ENCODE results near the gene NOCT.
"Not testable (repeated sequence)": the region's sequence is repeated elsewhere in the genome, so short reads cannot be mapped to it uniquely, and the experiment has no call there.

NOCT gene

GRCh38 chr4:139011225-139011950, 4.2 kb upstream of the NOCT start:
- no peak for DNase-seq

- DNase-seq: no peak
Measured at GRCh38 chr4:139014371-139015268, 961 bp upstream of the NOCT start.

- DNase-seq: peak; percentile 35 to 44
Measured at GRCh38 chr4:139015948-139016471, 429 bp downstream of the NOCT start.

- DNase-seq: no peak
Measured at GRCh38 chr4:139017861-139018260, 2.3 kb downstream of the NOCT start.

- DNase-seq: no peak
Measured at GRCh38 chr4:139018501-139018900, 2.9 kb downstream of the NOCT start.

- no peak for DNase-seq
Measured at GRCh38 chr4:139018971-139019758, 3.6 kb downstream of the NOCT start.

GRCh38 chr4:139020384-139020783, 4.8 kb downstream of the NOCT start:
- no peak for DNase-seq

GRCh38 chr4:139021071-139021470, 5.5 kb downstream of the NOCT start:
- not testable (repeated sequence) for DNase-seq

GRCh38 chr4:139022835-139023234, 7.3 kb downstream of the NOCT start:
- no peak for DNase-seq

- no peak for DNase-seq
Measured at GRCh38 chr4:139024686-139025085, 9.1 kb downstream of the NOCT start.

- no peak for DNase-seq
Measured at GRCh38 chr4:139025841-139026240, 10.3 kb downstream of the NOCT start.

- DNase-seq: no peak
Measured at GRCh38 chr4:139027776-139028175, 12.2 kb downstream of the NOCT start.

- DNase-seq: no peak
Measured at GRCh38 chr4:139028191-139028661, 12.6 kb downstream of the NOCT start.

- not testable (repeated sequence) for DNase-seq
Measured at GRCh38 chr4:139029866-139030363, 14.3 kb downstream of the NOCT start.

- DNase-seq: peak; percentile 73 to 83
Measured at GRCh38 chr4:139030614-139031235, 15.1 kb downstream of the NOCT start.

GRCh38 chr4:139035650-139036049, 20.1 kb downstream of the NOCT start:
- no peak for DNase-seq

GRCh38 chr4:139036885-139037284, 21.3 kb downstream of the NOCT start:
- no peak for DNase-seq

GRCh38 chr4:139038874-139039443, 23.4 kb downstream of the NOCT start:
- no peak for DNase-seq

GRCh38 chr4:139042981-139043460, 27.4 kb downstream of the NOCT start:
- no peak for DNase-seq

- DNase-seq: no peak
Measured at GRCh38 chr4:139044291-139044690, 28.7 kb downstream of the NOCT start.

GRCh38 chr4:139048026-139048425, 32.4 kb downstream of the NOCT start:
- DNase-seq: no peak

GRCh38 chr4:139050446-139050845, 34.9 kb downstream of the NOCT start:
- DNase-seq: no peak
